Hematopoietic multipotent progenitor cell treated with erythropoietin and hydrocortisone succinate and interleukin-3 and kit ligand, for 6 days (in vitro differentiated cells): ENCODE data around the gene RAB1A.
"Not testable (repeated sequence)": the region's sequence is repeated elsewhere in the genome, so short reads cannot be mapped to it uniquely, and the experiment has no call there.

ENCODE experiments used
- DNase-seq: peaks from one replicate; pipeline ENCODE4 v3.0.0-alpha.2; 2015

Gene RAB1A

DNA sequence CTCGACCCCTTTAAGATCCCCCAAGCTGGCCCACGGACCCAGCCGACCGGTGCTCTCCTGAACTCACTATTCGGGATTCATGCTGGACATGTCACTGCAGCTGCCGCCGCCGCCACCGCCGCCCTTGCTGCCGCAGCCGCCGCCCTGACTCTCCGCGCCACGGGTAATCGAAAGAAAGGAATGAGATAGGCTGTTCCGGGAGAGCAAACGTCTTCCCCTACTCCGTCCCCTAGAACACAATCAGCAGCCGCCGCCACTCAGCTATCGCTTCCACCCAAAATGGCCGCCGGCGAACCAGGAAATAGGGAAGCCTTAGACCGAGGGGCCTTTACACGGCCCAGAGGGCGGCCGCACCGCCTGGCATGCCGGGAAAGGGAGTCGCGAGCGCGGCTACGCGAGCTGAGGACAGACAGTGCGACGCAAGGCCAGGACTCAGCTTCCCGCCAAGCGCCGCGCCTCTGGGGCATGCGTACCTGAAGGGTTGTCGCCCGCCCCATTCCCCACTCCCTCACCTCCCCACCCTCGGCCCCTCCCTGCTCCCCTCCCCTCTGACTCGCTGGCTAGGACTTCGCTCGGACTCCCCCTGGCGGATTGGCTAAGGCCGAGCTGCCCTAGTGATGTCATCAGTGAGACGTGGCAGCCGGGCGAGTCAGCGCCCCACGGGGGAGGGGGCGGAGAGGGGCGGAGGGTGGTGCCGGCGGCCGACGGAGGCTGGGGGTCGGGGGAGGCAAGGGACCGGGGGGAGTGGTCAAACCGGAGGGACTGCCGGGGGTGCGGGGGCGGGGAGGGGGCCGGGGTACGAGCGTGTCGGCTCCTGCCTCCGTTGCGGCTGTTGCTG is at the start of gene RAB1A:
TSS of gene RAB1A (minus strand) at position 281 of the 838 bp plus-strand sequence. CDS start at position 90, 191 bp downstream.
- DNase-seq = peak; percentile 99

GRCh38 chr2:65177751-65178442 is 48.0 kb upstream of the RAB1A start:
- no peak for DNase-seq

DNA sequence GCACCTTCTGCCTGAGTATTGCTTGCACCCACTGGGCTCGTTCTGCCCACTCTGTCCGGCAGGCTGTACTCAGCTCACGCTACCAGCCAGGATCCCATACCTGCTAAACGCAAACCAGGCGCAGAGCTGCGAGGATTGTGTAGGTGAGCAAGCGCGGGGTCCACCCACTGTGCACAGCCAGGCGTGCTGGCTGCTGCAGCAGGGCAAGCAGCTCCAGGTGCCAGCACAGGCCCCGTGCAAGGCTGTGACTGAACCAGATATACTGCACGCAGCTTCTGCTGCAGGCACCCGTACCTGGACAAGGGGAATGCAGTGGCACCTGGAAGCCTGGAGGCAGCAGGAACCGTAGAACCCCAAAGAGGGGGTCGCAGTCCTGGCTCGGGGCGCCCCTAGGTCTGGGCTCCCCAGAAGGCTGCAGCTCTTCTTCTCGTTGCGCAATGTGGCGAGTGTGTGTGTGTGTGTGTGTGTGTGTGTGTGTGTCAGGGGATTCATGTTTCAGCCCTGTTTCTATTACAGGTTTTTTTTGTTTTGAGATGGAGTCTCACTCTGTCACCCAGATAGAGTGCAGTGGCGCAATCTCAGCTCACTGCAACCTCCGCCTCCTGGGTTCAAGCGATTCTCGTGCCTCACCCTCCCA is 46.1 kb upstream of the RAB1A start:
- DNase-seq = no peak

DNA sequence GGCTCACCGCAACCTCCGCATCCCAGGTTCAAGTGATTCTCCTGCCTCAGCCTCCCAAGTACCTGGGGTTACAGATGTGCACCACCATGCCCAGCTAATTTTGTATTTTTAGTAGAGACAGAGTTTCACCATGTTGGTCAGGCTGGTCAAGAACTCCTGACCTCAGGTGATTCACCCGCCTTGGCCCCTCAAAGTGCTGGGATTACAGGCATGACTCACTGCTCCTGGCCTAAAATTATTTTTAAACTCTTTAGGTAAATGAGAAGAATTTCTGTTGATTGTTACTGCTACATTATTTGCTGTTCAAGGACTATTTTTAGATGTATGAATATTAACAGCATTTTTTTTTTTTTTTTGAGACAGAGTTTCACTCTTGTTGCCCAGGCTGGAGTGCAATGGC is 44.1 kb upstream of the RAB1A start:
- DNase-seq = not testable (repeated sequence)

DNA sequence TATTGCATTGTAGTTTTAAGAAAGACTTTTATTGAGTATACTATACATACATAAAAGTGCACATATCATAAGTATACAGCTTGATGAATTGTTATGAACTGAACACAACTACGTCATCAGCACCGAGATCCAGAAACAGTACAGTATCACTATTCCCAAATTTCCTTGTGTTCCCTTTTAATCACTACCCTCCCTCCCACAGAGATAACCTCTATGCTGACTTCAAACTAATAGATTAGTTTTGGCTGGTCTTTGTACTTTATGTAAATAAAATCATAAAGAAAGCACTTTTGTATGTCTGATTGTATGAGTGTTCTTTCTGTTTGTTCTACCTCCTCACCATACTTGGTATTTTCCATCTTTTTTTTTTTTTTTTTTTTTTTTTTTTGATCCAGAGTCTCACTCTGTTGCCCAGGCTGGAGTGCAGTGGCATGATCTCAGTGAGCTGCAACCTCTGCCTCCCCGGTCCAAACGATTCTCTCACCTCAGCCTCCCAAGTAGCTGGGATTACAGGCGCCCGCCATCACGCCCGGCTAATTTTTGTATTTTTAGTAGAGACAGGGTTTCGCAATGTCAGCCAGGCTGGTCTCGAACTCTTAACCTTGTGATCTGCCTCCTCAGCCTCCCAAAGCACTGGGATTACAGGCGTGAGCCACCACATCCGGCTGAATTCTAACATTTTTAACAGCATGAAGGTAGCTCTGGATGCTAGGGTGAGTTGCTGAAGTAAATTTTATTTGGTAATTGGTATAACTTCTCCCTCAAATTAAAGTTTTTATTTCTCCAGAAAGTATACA is 43.3 kb upstream of the RAB1A start:
- no peak for DNase-seq

- not testable (repeated sequence) for DNase-seq
Measured at GRCh38 chr2:65170611-65171477, 40.9 kb upstream of the RAB1A start.

- no peak for DNase-seq
Measured at GRCh38 chr2:65169760-65170136, 39.8 kb upstream of the RAB1A start.

DNA sequence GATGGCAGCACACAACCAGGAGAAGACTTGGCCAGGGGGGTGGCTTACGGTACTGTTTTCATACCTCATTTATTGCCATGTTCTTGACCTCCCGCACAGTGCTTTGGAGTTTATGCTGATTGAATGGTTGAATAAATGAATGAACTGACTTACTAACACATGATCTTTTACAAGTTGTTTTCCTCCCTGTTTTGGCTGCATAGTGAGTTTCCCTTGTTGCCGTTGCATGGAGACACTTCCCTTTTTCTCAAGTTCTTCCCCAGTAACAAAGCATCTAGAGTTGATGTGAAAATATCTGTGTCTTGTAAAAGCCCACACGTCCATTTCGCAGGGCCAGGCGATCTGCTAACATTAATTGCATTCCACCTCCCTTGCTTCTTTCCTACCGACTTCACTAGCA is 35.7 kb upstream of the RAB1A start:
- DNase-seq = peak; percentile 48

DNA sequence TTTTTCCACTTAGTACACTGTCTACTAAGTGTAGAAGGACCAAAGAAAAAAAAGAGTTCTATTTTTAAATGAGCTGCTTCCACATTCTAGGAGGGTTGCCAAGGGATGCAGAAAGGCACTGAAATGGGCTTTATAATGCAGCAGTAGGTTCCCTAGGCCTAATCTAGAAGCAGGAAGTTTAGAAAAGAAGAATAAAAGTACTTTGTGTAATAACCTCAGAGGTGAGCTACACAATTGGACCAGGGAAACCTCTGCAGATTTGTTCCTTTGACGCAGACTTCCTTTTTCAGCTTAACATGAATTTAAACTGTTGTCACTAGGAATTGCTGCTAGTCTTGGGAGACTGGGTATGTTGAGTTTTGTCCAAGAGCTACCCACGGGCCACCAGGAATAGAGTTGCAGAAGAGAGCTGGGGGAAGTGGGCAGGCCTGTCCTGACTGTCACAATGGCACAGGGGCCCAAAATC is 34.6 kb upstream of the RAB1A start:
- DNase-seq = peak; percentile 21

DNA sequence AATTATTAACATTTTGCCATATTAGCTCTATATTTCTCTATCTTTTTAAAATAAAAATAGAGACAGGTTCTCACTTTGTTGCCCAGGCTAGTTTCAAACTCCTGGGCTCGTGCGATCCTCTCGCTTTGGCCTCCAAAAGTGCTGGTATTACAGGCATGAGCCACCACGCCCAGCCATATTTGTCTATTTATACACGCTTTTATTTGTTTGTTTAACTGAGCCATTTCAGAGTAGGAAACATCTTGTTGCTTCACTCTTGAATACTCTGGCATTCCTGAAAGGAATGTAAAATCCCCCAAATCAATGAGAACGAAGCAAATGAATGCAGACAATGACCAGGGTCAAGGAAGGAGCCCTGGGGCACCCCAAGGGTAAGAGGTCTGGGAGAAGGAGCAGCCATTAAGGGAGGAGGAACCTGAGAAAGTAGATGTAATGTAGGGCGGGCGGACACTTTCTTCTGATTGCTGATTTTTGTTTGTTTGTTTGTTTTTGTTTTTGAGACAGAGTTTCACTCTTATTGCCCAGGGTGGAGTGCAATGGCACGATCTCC is 31.7 kb upstream of the RAB1A start:
- DNase-seq = no peak

DNA sequence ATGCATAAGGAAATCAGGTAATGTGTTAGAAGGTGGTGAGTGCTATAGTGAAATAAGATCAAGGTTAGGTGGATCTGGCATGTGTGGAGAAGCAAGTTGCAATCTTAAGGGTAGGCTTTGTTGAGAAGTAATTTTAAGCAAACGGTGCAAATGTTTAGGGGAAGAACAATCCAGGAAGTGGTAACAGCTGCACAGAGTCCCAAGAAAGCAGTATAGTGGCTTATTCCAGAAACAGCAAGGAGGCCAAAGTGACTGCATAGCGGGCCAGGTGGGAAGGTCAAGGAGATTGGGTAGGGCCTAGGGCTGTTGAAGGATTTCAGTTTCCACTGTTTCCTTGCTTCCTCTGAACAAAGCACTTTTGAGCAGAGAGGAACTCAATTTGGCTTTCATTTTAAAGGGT is 30.0 kb upstream of the RAB1A start:
- DNase-seq = peak; percentile 35

GRCh38 chr2:65159261-65159660 is 29.4 kb upstream of the RAB1A start:
- DNase-seq = no peak

- no peak for DNase-seq
Measured at GRCh38 chr2:65158557-65158956, 28.7 kb upstream of the RAB1A start.

GRCh38 chr2:65157856-65158255 is 27.9 kb upstream of the RAB1A start:
- DNase-seq = not testable (repeated sequence)

DNA sequence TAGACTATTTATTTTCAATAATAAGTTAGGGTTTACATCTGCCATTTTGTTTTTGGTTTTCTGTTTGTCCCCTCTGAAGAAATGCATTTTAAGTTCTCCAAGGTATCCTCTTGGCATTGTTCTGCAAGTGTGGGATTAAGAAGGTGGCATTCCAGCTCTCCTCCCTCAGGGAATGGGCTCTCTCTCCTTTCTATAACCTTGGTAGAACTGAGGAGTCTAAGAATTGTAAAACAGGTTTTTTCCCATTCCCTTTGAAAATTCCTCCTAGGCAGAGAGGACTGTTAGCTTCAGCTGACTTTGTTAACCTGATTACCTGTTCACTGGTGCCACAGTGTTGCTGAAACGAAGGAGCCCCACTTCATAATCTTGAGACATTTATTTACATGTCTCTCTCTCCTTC is 26.1 kb upstream of the RAB1A start:
- no peak for DNase-seq

DNA sequence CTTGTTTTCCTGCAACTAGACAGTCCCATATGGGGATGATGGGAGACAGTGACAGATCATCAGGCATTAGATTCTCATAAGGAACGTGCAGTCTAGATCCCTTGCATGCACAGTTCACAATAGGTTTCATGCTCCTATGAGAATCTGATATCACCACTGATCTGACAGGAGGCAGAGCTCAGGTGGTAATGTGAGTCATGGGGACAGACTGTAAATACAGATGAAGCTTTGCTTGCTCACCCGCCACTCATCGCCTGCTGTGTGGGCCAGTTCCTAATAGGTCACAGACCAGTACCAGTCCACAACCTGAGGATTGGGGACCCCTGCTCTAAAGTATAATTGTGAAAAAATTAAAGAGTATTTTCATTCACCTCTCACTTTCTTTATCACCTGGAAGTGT is 23.6 kb upstream of the RAB1A start:
- DNase-seq = no peak

GRCh38 chr2:65146078-65146477 is 16.2 kb upstream of the RAB1A start:
- DNase-seq = no peak

- DNase-seq = no peak
Measured at GRCh38 chr2:65144571-65144970, 14.7 kb upstream of the RAB1A start.

DNA sequence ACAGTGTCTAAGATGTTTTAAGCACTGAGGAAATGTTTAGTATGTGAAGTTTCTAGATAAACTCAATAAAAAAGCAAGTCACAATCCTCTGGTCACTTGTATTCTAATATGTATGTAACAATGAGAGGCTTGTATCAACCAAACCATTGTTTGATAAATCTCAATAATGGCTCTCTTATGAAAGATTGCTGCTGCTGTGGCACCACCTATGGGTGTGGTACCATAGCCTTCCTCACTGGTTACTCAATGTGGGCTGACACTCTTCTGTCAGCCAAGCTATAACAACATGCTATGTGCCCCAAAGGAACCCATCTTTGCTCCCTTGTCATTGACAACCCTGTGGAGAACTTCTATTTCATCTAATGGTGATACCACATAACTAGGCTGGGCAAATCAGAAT is 12.6 kb upstream of the RAB1A start:
- peak; percentile 69 for DNase-seq

DNA sequence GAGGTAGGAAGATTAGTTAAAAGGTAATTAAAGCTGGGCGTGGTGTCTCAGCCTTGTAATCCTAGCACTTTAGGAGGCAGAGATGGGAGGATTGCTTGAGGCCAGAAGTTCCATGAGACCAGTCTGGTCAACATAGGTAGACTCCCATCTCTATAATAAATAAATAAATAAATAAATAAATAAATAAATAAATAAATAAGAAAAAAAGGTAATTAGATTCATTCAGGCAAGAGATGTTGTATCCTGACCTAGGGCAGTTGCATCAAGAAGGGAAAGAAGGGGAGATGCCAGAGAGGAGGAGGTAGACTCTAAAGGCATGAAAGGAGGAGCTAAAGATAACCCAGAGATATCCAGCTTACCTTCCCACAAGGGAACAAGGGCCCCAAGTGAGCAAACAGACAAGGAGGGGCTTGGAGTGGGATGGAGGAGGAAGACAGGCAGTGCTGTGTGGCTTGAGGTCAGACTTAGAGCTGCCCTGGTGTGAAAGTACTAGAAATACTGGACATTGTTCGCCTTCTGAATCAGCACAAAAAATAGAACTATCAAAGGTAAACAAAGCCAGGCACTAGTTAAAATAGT is 7.4 kb upstream of the RAB1A start:
- DNase-seq = no peak

DNA sequence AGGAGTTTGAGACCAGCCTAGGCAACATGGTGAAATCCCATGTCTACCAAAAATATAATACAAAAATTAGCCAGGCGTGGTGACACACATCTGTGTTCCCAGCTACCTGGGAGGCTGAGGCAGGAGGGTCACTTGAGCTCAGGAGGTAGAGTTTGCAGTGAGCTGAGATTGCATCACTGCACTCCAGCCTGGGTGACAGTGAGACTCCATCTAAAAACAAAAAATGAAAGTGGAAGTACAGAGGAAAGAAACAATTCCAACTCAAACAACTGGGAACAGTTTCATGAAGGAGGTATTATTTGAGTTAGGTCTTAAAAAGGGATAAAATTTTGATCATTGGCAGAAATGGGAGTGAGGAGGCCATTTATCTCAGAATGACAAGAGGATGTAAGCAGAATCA is 6.3 kb upstream of the RAB1A start:
- no peak for DNase-seq
